Measurements from ENCODE around the gene ACTR1A.

Gene ACTR1A

DNA sequence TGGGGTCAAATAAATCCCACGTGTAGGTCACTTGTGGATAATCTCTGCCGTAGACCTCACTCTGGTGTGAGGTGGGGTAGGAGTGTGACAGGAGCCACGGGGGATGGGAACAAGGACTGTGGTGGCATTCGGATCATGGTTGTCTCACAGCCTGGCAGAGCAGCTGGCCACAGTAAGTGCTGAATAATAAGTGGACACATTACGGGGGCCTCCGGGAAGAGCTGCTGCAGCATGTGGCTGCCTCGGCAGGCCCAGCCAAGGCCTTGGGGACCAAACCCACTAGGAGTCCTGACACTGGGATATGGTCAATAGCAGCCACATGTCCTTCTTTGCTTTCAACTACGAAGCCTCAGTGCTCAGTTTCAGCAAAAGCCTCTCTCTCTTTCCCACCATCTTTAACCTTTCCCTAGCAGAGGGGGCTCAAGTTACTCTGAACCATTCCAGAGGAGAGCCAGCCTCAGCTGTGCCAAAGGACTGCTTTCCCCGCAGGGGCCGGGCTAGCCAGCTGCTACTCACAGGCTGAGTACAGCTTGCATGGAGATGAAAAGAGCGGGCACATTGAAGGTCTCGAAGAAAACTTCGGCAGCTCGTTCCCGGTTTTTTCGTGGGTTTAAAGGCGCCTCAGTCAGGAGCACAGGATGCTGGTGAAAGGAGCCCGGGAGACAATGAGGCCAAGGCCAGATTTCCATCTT, 17.3 kb downstream of the ACTR1A start:
- DNase-seq: peak in 5 of 56 donors; percentile 7 to 24 (median 17)

DNA sequence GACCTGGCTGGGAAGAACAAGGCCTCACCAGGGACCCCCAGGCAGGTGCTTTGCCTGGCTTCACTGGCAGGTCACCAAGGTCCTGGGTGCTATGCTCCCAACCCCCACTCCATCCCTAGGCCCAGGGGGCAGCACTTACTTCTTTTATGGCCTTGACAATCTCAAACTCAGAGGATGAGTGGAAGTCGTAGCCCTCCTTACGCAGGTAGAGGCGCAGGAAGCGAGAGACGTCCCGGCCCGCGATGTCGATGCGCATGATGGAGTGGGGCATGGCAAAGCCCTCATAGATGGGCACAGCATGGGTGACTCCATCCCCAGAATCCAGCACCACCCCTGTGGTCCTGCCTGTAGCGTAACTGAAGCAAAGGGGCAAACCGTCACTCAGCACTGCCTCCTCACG, 18.5 kb downstream of the ACTR1A start:
- no peak for DNase-seq

DNA sequence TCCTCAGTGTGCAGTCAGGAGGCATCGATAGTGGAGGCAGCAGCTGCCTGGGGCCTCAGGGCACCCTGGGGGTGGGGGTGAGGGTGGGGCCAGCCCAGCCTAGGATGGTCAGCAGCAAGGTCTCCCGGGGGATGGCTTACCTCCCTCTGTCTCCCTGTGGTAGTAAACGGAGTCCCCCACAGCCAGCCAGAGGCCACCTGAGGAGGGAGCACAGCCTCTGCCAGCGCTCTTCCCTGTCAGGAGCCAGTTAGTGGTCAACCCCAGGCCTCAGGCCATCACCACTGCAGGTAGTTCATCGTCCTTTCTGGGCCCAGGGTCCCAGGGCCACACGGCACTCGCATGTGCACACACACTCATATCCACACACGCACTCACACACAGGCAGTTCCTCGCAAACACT, 22.1 kb downstream of the ACTR1A start:
- DNase-seq: no peak

GRCh38 chr10:102479651-102480050, 22.9 kb downstream of the ACTR1A start:
- no peak for DNase-seq

GRCh38 chr10:102476466-102477141, 25.9 kb downstream of the ACTR1A start:
- peak in 1 of 56 donors; percentile 14 for DNase-seq

GRCh38 chr10:102475451-102476040, 27.0 kb downstream of the ACTR1A start:
- DNase-seq: no peak

- no peak for DNase-seq
These were observed 28.8 kb downstream of the ACTR1A start for GRCh38 chr10:102473445-102474331.

DNA sequence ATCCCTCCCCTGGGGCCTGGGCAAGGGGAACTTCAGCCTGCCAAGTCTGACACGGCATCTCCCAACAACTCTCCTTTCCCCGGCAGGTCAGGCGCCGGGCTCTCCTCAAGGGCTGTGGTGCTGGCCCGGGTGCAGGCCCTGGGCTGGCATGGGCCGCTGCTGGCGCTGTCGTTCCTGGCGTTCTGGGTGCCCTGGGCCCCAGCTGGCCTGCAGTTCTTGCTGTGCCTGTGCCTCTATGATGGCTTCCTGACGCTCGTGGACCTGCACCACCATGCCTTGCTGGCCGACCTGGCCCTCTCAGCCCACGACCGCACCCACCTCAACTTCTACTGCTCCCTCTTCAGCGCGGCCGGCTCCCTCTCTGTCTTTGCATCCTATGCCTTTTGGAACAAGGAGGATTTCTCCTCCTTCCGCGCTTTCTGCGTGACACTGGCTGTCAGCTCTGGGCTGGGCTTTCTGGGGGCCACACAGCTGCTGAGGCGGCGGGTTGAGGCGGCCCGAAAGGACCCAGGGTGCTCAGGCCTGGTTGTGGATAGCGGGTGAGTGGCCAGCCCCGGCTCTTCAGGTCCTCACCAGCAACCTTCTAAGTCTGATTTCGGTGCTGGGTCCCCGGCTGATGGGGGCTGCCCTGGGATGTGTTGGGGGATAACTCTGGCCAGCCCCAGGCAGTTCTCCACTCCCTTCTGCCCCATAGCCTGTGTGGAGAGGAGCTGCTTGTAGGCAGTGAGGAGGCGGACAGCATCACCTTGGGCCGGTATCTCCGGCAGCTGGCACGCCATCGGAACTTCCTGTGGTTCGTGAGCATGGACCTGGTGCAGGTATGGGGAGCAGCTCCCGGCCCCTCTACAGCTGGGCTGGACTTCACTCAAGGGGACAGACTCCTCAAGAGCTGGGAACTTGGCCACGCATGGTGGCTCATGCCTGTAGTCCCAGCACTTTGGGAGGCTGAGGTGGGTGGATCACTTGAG, 31.6 kb downstream of the ACTR1A start:
- DNase-seq: no peak

GRCh38 chr10:102468683-102469082, 33.8 kb downstream of the ACTR1A start:
- no peak for DNase-seq

GRCh38 chr10:102467971-102468438, 34.5 kb downstream of the ACTR1A start:
- DNase-seq: no peak

DNA sequence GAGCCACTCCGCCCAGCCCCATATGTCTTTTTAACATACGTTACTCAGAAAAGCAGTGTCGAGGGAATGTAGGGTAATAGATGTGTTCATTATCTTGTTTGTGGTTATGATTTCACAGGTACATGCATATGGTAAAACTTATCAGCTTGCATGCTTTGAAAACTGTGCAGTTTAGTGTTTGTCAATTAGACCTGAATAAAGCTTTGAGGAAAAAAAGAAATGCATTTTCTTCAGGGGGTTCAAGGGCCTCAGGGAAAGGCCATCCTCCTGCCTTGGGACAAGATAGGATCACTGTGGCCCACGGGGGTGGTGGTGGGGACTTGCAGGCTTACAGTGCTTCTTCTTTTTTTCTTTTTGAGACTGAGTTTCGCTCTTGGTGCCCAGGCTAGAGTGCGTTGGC, 35.2 kb downstream of the ACTR1A start:
- no peak for DNase-seq

GRCh38 chr10:102465466-102465865, 37.0 kb downstream of the ACTR1A start:
- peak in 1 of 56 donors; percentile 15 for DNase-seq

DNA sequence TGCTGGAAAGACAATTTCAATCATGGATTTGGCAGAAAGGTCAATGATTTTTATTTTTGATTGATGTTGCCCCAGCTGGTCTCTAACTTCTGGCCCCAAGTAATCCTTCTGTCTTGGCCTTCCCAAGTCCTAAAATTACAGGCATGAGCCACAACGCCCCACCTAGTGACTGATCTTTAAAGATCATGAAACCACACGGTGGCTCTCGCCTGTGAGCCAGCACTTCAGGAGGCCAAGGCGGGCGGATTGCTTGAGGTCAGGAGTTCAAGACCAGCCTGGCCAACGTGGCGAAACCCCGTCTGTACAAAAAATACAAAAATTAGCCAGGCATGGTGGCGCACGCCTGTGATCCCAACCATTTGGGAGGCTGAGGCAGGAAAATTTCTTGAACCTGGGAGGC, 38.5 kb downstream of the ACTR1A start:
- DNase-seq: no peak

DNA sequence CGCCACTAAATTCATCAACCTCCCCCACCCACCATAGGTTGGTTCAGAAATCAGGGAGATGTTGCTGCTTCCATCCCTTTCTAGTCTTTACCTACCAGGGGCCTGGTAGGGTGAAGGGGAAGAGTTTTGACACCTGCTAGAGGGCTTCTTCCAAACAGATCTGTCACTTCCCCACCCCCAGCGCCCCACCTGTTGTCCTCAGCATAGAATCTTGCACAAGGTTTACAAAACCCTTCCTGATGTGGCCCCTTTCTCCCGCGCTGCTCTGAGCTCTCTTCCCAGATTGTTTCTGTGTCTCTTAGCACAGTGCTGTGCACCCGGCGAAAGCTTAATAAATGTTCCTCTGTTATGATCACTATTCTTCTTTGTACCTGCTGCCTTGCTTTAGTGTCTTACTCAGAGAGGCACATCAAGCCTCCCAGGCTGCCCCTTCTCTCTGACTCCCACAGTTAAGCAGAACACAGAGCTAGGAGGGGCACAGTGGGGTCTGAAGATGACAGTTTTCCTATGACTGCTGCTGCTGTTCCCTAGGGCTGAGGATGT, 39.9 kb downstream of the ACTR1A start:
- DNase-seq: no peak

DNA sequence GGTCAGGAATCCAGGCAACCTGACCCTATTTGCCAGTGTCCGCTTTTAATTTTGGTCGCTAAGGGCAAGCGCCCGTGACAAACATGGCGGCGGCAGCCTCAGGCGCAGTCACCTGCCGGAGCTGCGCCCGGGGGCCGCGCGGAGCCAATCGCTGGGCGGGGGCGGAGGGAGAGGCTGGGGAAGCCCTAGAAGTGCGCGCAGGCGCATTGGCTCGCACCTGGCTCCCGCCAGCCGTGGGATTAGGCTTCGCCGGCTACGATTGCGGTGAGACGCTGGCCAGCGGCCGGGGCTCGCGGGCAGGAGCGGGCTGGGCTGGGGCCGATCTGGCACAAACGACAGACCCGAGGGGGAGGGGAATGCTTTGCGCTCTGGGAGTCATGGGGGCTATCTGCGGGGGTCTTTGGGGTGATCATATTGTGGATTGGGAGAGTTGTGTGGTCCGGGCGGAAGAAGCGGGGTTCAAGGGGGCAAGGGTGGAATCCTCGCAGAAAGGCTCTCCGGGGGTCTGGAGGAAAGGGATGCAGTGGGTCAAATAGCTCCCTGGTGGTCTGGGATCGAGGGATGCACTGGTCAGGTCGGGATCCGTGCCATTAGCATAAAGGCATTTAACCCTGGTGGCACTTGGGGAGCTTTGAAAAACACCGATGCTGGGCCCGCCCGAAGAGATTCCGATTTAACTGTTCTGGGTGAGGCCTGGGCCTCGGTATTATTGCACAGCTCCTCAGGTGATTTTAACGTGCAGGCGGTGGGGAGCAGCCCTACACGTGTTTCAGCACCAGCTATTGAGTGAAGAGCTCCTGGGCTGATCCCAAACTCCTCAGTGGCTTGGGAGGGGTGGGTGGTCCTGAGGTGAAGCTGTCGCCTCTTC, 41.1 kb downstream of the ACTR1A start:
- peak in 55 of 56 donors; percentile 34 to 92 (median 77) for DNase-seq

GRCh38 chr10:102460836-102461186, 41.7 kb downstream of the ACTR1A start:
- peak in 3 of 56 donors; percentile 39 to 50 (median 45) for DNase-seq

GRCh38 chr10:102458656-102459055, 43.9 kb downstream of the ACTR1A start:
- DNase-seq: no peak

- no peak for DNase-seq
These were observed 44.8 kb downstream of the ACTR1A start for GRCh38 chr10:102457591-102458150.
